ENCODE results near the gene PDE4B.

Gene PDE4B

GRCh38 chr1:65890201-65890843, 97.6 kb downstream of the PDE4B start:
- no peaks in the 10 kb centered on the region for H3K9me3 ChIP-seq
- H3K4me1 ChIP-seq = no peaks in the 10 kb centered on the region
- no peaks in the 10 kb centered on the region for H3K36me3 ChIP-seq
- no peak for TF ChIP-seq CTCF (IDR thresholded peaks at IDR 0.05; ENCODE audit: low read depth, low read length)
- no peak for DNase-seq
- H3K27me3 ChIP-seq = no peaks in the 10 kb centered on the region
- H3K4me3 ChIP-seq (ENCODE audit: low read depth, low read length) = no peak overlapping the region

GRCh38 chr1:65894738-65895605, 102.3 kb downstream of the PDE4B start:
- Histone ChIP-seq H3K9me3 (no peaks in the 10 kb centered on the region), H3K4me1 (no peaks in the 10 kb centered on the region), H3K4me3 (ENCODE audit: low read depth, low read length) (no peak overlapping the region), H3K27me3 (no peaks in the 10 kb centered on the region), H3K36me3 (no peaks in the 10 kb centered on the region)
- no peak for TF ChIP-seq CTCF (IDR thresholded peaks at IDR 0.05; ENCODE audit: low read depth, low read length)
- no peak for DNase-seq

- Histone ChIP-seq H3K36me3 (no peaks in the 10 kb centered on the region), H3K9me3 (no peaks in the 10 kb centered on the region), H3K4me3 (ENCODE audit: low read depth, low read length) (no peak overlapping the region), H3K27me3 (no peaks in the 10 kb centered on the region), H3K4me1 (no peaks in the 10 kb centered on the region)
- no peak for TF ChIP-seq CTCF (IDR thresholded peaks at IDR 0.05; ENCODE audit: low read depth, low read length)
- DNase-seq = no peak
Measured at GRCh38 chr1:65896721-65897120, 104.0 kb downstream of the PDE4B start.

GRCh38 chr1:65897485-65897884, 104.8 kb downstream of the PDE4B start:
- Histone ChIP-seq H3K9me3 (no peaks in the 10 kb centered on the region), H3K36me3 (no peaks in the 10 kb centered on the region), H3K27me3 (no peaks in the 10 kb centered on the region), H3K4me3 (ENCODE audit: low read depth, low read length) (no peak overlapping the region), H3K4me1 (no peaks in the 10 kb centered on the region)
- no peak for TF ChIP-seq CTCF (IDR thresholded peaks at IDR 0.05; ENCODE audit: low read depth, low read length)
- no peak for DNase-seq

- H3K36me3 ChIP-seq = no peaks in the 10 kb centered on the region
- H3K4me3 ChIP-seq (ENCODE audit: low read depth, low read length) = no peak overlapping the region
- DNase-seq = no peak
- no peaks in the 10 kb centered on the region; the same call in 1 of the 2 replicates for H3K27me3 ChIP-seq
- no peaks in the 10 kb centered on the region for H3K9me3 ChIP-seq
- TF ChIP-seq CTCF (IDR thresholded peaks at IDR 0.05; ENCODE audit: low read depth, low read length) = no peak
- no peaks in the 10 kb centered on the region for H3K4me1 ChIP-seq
Measured at GRCh38 chr1:65904681-65905083, 112.0 kb downstream of the PDE4B start.

- no peak for TF ChIP-seq CTCF (IDR thresholded peaks at IDR 0.05; ENCODE audit: low read depth, low read length)
- H3K9me3 ChIP-seq = no peaks in the 10 kb centered on the region
- no peaks in the 10 kb centered on the region; the same call in 1 of the 2 replicates for H3K27me3 ChIP-seq
- no peak for DNase-seq
- H3K36me3 ChIP-seq = no peaks in the 10 kb centered on the region
- no peaks in the 10 kb centered on the region for H3K4me1 ChIP-seq
- no peak overlapping the region for H3K4me3 ChIP-seq (ENCODE audit: low read depth, low read length)
Measured at GRCh38 chr1:65910432-65910831, 117.7 kb downstream of the PDE4B start.

Measured in BE2C (cell line).